GM21381 (cell line): Measurements from ENCODE around the gene RPS6KA4.
"Not testable (repeated sequence)": the region's sequence is repeated elsewhere in the genome, so short reads cannot be mapped to it uniquely, and the experiment has no call there.

Source experiments
- ATAC-seq: cut with Tn5 transposase; IDR thresholded peaks from one replicate; pipeline ENCODE4 v1.9.1; 2021; ENCODE audit warnings: mild to moderate bottlenecking, moderate library complexity; ENCODE audit not compliant: unreplicated experiment

Gene RPS6KA4

DNA sequence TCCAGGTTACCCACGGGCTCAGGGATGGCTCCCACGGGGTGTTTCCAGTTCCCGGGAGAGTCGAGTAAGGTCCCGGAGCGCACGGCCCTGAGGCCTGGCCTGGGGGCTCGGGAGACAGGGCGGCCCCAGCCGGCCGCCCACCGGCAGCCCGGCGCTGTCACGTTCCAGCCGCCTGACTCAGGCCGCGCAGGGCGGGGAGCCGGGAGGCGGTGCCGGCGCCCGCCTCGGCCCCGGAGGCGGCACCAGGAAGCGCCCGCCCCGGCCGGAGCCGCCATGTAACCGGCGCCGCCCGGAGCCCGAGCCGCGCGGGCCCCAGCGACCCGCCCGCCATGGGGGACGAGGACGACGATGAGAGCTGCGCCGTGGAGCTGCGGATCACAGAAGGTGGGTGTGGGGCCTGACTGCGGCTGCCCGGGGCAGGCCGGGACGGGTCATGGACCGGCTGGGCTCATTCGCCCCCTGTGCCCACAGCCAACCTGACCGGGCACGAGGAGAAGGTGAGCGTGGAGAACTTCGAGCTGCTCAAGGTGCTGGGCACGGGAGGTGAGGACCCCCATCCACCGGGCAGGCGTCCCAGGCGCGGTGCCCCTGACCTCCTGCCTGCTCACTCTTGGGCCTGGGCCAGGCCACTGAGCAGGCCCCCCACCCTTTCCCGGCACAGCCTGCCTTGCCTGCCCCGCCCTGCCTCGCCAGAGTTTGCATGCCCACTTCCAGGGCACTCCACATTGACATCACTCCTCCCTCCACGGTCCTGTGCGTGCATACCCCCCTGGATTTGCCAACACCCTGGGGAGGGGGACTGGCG is at the start of gene RPS6KA4:
Gene RPS6KA4, plus strand, starts transcription at position 256 of the 805 bp plus-strand sequence. Its CDS starts 74 bp downstream, at position 330.
- ATAC-seq = peak; percentile 53

DNA sequence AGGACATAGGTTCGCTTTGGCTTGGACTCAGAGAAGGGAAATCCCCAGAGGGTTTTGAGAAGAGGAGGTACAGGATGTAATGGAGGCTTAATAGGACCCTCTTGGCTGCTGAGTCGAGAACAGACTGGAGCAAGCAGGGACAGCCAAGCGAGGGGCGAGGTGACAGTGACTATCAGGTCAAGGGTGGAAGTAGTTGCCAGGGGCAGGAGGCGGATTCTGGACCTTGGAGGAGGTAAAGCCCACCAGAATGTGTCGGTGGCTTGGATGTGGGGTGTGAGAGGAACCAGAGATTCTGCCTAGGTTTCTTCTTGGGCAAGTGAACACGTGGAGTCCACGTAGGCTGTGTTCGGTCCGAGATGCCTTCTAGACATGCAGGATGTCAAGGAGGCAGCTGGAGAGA is 46.0 kb upstream of the RPS6KA4 start:
- ATAC-seq = no peak

DNA sequence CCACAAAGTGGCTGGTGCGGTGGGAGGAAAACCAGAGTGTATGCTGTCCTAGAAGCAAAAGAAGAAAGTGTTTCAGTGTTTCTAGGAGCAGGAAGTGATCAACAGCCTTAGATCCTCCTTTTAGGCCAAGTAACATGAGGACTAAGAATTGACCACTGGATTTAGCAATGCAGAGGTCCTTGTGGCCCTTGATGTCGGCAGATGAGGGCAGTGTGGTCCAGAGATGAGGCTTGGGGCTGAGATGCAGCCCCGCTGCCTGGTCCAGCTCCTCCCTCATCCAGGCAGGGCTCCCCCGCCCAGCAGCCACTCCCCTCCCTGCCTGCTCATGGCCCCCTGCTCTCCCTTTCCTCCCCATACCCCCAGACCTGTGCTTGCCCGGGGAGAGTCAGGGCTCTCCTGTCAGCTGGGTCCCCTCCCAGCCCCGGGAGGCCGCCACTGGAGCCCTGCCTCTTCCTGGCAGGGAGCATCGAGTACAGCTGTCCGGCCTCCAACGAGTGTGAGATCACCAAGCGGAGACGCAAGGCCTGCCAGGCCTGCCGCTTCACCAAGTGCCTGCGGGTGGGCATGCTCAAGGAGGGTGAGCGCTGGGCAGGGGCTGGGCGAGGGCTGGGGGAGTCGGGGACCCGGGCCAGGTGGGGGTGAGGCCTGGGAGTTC is 45.3 kb upstream of the RPS6KA4 start:
- no peak for ATAC-seq

DNA sequence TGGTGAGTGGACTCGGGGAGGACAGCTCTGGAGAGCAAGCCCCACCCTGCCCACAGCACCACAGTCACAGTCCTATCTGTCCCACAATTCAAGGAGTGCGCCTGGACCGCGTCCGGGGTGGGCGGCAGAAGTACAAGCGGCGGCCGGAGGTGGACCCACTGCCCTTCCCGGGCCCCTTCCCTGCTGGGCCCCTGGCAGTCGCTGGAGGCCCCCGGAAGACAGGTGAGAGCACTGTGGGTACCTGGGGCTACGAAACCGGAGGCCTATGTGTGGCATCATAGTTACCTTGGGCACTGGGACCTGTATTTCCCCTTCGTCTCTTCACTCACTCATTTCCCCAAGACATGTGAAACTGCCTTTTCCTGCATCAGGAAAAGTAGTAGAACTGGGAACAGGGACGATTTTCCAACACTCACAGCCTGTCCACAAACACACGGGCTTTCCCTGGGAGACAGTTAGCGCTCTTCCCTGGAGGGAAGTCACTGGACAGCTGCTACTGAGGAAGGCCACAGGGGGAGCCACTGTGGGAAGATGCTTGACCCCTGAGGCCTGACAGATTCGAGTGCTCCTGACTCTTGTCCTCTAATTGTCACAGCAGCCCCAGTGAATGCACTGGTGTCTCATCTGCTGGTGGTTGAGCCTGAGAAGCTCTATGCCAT is 44.7 kb upstream of the RPS6KA4 start:
- ATAC-seq = no peak

DNA sequence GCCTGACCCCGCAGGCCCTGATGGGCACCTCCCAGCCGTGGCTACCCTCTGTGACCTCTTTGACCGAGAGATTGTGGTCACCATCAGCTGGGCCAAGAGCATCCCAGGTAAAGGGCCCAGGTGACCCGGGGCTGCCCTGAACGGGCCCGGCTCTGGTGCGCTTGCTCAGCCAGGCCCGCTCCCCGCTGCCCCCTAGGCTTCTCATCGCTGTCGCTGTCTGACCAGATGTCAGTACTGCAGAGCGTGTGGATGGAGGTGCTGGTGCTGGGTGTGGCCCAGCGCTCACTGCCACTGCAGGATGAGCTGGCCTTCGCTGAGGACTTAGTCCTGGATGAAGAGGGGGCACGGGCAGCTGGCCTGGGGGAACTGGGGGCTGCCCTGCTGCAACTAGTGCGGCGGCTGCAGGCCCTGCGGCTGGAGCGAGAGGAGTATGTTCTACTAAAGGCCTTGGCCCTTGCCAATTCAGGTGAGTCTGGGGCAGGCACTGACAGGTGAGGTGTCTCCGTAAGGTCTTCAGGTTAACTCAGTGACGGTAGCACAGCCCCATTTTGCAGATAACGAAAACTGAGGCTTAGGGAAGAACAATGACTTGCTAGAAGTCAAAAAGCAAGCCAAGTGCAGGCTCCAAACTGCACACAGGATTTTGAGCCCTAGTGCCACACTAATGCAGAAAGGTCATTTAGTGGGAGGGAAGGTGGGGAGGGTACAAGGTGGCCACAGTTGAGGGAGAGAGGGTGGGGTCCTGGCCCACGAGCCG is 44.0 kb upstream of the RPS6KA4 start:
- ATAC-seq = no peak

DNA sequence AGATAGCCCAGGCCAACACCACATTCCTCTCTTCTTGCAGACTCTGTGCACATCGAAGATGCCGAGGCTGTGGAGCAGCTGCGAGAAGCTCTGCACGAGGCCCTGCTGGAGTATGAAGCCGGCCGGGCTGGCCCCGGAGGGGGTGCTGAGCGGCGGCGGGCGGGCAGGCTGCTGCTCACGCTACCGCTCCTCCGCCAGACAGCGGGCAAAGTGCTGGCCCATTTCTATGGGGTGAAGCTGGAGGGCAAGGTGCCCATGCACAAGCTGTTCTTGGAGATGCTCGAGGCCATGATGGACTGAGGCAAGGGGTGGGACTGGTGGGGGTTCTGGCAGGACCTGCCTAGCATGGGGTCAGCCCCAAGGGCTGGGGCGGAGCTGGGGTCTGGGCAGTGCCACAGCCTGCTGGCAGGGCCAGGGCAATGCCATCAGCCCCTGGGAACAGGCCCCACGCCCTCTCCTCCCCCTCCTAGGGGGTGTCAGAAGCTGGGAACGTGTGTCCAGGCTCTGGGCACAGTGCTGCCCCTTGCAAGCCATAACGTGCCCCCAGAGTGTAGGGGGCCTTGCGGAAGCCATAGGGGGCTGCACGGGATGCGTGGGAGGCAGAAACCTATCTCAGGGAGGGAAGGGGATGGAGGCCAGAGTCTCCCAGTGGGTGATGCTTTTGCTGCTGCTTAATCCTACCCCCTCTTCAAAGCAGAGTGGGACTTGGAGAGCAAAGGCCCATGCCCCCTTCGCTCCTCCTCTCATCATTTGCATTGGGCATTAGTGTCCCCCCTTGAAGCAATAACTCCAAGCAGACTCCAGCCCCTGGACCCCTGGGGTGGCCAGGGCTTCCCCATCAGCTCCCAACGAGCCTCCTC is 43.1 kb upstream of the RPS6KA4 start:
- not testable (repeated sequence) for ATAC-seq

DNA sequence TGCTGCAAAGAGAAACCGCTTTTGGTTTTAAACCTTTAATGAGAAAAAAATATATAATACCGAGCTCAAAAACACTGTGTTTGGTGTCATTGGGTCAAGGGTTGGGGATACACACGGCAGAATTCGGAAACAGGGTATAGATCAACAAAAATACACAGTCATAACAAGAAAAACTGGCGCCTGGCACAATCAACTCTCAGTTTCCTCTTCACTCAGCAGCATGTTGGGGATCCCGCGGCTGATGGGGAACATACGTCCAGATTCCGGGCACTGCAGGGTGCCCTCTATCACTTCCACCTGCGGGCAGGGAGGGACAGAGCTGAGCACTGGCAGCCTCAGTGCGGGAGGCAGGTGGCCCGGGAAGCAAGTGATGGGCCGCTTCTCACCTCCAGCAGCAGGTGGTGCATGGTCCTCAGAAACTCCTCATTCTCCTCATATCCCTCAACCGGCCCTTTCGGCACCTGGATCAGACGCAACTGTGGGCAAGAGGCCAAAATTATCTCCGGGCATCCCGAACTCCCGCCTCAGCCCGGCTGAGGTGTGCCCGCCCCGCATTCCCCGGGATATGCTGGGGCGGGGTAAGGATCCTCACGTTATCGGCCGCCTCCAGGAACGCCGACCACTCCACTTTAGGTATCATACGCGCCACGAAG is 42.2 kb upstream of the RPS6KA4 start:
- peak; percentile 8 for ATAC-seq

DNA sequence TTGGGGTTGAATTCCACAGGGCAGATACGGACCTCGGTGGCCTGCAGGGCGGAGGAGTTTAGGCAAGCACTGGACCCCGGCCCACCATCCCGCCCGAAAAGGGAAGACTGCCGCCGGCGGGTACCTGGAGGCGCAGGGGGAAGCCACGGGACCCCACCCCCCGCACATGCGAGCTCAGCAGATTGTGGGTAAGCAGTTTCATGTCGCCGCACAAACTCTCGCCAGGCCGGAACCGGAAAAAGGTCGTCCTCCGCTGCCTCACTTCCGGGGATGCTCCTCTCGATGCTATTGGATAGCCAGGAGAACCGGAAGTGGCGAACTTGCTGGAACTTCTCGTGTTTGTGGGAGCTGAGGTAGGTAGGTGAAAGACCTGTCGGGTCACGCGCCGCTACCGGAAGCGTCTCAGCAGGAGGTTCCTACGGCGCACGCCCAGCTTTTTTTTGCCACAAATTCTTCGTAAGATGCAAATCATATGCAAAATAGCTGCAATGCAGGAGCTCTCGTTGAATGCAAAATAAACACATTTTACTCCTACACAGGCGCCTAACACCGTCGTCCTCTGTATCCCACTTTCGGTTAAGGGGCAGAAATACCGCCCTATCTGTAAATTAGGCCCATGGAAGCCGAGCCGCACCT is 41.5 kb upstream of the RPS6KA4 start, which contains the start of gene TRMT112:
Gene TRMT112, minus strand, starts transcription at position 235 of the 636 bp plus-strand sequence. Its CDS starts 33 bp downstream, at position 202.
- ATAC-seq = peak; percentile 59

DNA sequence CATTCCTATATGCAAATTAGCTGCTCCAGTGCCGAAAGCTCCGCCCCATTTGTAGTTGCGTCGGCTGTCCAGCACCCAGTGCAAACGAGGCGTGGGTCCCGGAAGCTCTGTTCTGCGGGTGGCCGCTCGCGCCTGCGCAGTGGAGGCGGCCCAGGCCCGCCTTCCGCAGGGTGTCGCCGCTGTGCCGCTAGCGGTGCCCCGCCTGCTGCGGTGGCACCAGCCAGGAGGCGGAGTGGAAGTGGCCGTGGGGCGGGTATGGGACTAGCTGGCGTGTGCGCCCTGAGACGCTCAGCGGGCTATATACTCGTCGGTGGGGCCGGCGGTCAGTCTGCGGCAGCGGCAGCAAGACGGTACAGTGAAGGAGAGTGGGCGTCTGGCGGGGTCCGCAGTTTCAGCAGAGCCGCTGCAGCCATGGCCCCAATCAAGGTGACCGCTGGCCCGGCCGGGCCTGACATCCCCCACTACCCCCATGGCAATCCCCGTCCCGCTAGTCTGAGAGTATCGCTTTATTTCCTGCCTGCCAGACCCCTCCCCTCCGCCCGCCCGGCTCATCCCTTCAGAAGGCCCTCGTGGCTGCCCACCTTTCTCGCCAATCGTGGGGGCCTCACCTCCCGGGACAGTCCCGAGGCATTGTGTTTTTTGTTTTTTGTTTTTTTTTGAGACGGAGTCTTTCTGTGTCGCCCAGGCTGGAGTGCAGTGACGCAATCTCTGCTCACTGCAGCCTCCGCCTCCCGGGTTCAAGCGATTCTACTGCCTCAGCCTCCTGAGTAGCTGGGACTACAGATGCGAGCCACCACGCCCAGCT is 40.8 kb upstream of the RPS6KA4 start, which contains the start of gene PRDX5:
Gene PRDX5, plus strand, starts transcription at position 161 of the 805 bp plus-strand sequence. Its CDS starts 95 bp downstream, at position 256.
- peak; percentile 76 for ATAC-seq

DNA sequence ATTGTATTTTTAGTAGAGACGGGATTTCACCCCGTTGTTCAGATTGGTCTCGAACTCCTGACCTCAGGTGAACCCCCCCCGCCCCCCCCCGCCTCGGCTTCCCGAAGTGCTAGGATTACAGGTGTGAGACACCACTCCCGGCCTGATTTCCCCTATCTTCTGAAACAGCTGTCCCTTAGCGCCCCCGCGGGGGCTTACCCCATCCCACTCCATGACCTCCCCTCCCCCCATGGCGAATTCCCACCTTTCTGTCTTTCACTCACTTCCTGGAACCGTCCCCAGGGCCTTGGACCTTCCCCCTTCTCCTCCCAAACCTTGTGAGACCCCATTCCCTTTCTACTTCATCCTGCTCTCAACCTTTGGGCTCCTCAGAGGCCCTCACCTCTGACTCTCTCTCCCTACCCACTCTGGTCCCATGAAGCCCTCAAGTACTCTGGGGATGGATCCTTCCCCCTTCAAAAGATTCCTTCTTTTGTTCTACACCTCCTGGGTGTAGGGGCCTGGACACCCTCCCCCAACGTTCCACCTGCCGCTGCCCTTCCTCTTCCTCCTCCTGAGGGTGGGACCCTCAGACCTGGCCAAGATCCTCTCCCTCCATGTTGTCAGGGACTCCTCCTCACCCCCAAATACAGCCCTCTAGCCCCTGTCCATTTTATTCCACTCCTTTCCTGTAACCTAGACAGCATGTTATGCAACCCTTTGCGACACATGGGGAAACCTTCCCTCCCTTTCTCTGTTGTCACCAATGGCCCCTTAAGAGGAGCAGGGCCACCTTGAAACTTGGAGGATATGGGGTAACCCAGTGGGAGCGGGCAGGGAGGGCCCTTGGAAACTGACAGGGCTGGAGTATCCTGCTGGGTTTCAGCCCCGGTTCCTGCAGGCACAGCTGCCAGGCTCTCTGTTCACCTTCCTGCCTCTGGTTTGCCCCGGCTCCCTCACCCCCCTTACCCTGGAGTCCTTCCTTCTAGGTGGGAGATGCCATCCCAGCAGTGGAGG is 39.9 kb upstream of the RPS6KA4 start:
- ATAC-seq = no peak

DNA sequence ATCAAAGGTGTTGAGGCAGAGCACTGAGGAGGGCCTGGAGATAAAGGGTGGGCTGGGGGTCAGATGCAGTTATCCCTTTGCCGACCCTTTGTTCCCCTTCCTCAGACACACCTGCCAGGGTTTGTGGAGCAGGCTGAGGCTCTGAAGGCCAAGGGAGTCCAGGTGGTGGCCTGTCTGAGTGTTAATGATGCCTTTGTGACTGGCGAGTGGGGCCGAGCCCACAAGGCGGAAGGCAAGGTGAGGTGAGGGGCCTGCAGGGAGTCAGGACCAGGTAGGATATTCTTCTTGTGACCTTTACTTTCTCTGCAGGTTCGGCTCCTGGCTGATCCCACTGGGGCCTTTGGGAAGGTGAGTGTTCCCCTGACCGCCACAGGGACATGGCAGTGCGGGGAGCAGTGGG is 38.4 kb upstream of the RPS6KA4 start:
- no peak for ATAC-seq

DNA sequence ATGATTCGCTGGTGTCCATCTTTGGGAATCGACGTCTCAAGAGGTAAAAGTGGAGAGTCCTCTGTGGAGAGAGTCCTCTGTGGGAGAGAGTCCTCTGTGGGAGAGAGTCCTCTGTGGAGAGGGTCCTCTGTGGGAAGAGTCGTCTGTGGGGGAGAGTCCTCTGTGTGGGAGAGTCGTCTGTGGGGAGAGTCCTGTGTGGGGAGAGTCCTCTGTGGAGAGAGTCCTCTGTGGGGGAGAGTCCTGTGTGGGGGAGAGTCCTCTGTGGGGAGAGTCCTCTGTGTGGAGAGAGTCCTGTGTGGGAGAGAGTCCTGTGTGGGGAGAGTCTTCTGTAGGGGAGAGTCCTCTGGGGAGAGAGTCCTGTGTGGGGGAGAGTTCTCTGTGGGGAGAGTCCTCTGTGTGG is 37.9 kb upstream of the RPS6KA4 start:
- no peak for ATAC-seq

DNA sequence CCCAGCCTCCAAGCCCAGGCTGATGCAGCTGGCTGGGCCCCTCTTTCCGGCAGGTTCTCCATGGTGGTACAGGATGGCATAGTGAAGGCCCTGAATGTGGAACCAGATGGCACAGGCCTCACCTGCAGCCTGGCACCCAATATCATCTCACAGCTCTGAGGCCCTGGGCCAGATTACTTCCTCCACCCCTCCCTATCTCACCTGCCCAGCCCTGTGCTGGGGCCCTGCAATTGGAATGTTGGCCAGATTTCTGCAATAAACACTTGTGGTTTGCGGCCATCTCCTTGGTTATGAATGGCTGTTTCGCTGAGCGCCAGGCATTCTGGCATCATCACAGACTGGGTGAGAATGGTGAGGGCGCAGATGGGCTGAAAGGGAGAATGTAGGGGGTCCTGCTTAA is 37.4 kb upstream of the RPS6KA4 start:
- ATAC-seq = no peak

DNA sequence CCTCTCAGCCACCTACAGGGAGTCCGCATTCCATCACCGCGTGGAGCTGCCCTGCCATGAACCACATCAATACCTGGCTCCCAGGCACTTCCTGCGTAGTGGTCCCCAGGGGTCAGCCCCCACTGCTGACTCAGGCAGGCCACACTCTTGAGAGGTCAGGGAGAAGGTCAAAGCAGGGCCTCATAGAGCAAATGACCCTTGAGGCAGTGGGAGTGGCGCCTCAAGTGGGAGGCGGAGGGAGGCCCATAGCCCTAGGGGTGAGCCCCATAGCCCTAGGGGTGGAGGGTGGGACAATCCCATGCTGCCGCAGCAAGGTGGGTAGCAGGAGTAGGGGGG is 36.1 kb upstream of the RPS6KA4 start:
- ATAC-seq = no peak

DNA sequence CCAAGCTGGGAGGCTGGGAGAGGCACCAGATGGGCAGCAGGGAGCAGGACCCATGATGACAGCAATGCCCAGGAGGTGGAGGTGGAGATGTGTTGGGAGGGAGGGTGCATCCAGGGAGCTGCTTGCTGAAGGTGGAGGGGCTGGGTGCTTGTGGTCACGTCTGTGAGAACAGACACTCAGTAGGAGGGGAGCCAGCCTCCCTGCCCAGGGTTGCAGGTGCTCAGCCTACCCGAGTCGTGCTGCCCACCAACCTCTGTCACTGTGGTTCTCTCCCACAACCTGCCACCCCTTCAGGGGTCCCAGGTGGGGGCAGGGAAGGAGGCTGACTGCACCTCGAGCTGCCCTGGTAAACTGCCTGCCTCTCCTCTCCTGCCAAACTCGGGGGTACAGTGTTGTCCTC is 35.6 kb upstream of the RPS6KA4 start:
- no peak for ATAC-seq

DNA sequence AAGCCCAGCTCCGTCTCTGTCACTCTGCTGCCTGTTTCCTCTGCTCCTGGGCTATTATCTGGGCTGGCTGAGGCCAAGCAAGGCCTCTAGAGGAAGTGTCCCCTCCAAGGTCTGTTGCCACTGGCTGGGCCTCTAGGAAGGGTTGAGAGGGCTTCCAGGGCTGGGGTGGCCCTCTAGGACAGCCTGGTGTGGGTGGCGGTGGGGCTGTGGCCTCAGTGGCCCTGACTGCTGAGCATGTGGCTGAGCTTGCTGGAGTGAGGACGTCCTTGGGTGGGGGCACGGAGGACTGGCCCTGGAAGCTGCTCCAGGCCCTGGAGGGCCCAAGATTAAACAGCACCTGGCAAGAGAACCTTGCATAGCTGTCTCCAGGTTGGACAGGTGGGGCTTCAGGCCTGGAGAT is 35.0 kb upstream of the RPS6KA4 start:
- not testable (repeated sequence) for ATAC-seq
